Measurements from ENCODE around the gene MEX3D. TPM values are rescaled to one million over a fixed set of nuclear protein-coding genes. Genes with fewer than 3 reads are reported as not detected.
"Not testable (repeated sequence)": the region's sequence is repeated elsewhere in the genome, so short reads cannot be mapped to it uniquely, and the experiment has no call there.

The MEX3D gene
- total RNA-seq, 4 donors from 2014 or later, result 11.6 to 20.0 (median 15.6) TPM

- Histone ChIP-seq H3K9me3 (no peaks in the 10 kb centered on the region), H3K27me3 (no peaks in the 10 kb centered on the region), H3K4me1 (no peaks in the 10 kb centered on the region), H3K4me3 (no peak overlapping the region), H3K27ac (no peak overlapping the region), H3K36me3 (no peaks in the 10 kb centered on the region)
- no peak for TF ChIP-seq POLR2A (IDR thresholded peaks at IDR 0.05)
- no peak for TF ChIP-seq CTCF (IDR thresholded peaks at IDR 0.05)
- DNase-seq, result no peak
Measured at GRCh38 chr19:1534972-1535371, 33.2 kb downstream of the MEX3D start.

GRCh38 chr19:1533510-1534150, 34.5 kb downstream of the MEX3D start:
- TF ChIP-seq POLR2A (IDR thresholded peaks at IDR 0.05), result no peak
- no peak for TF ChIP-seq CTCF (IDR thresholded peaks at IDR 0.05)
- Histone ChIP-seq H3K36me3 (no peaks in the 10 kb centered on the region), H3K27me3 (no peaks in the 10 kb centered on the region), H3K4me3 (no peak overlapping the region), H3K9me3 (no peaks in the 10 kb centered on the region), H3K27ac (no peak overlapping the region), H3K4me1 (no peaks in the 10 kb centered on the region)
- DNase-seq, result no peak

- Histone ChIP-seq H3K36me3 (no peaks in the 10 kb centered on the region), H3K4me1 (no peaks in the 10 kb centered on the region), H3K9me3 (no peaks in the 10 kb centered on the region), H3K27ac (no peak overlapping the region), H3K27me3 (no peaks in the 10 kb centered on the region), H3K4me3 (no peak overlapping the region)
- TF ChIP-seq CTCF (IDR thresholded peaks at IDR 0.05) (no peak), POLR2A (IDR thresholded peaks at IDR 0.05) (no peak)
- no peak for DNase-seq
Measured at GRCh38 chr19:1532003-1532402, 36.1 kb downstream of the MEX3D start.

- H3K27me3 ChIP-seq, result no peaks in the 10 kb centered on the region
- no peak overlapping the region for H3K4me3 ChIP-seq
- H3K9me3 ChIP-seq, result no peaks in the 10 kb centered on the region
- DNase-seq, result no peak
- H3K36me3 ChIP-seq, result no peaks in the 10 kb centered on the region
- no peaks in the 10 kb centered on the region for H3K4me1 ChIP-seq
- TF ChIP-seq CTCF (IDR thresholded peaks at IDR 0.05) (no peak), POLR2A (IDR thresholded peaks at IDR 0.05) (no peak)
- H3K27ac ChIP-seq, result no peak overlapping the region
Measured at GRCh38 chr19:1531587-1531986, 36.5 kb downstream of the MEX3D start.

- not testable (repeated sequence) for H3K4me1 ChIP-seq, H3K27me3 ChIP-seq, DNase-seq, H3K27ac ChIP-seq, H3K4me3 ChIP-seq, H3K36me3 ChIP-seq, H3K9me3 ChIP-seq
Measured at GRCh38 chr19:1530856-1531255, 37.3 kb downstream of the MEX3D start.

- no peaks in the 10 kb centered on the region for H3K9me3 ChIP-seq
- DNase-seq, result no peak
- H3K36me3 ChIP-seq, result no peaks in the 10 kb centered on the region
- H3K27ac ChIP-seq, result no peak overlapping the region
- no peak overlapping the region for H3K4me3 ChIP-seq
- H3K4me1 ChIP-seq, result no peaks in the 10 kb centered on the region
- TF ChIP-seq CTCF (IDR thresholded peaks at IDR 0.05) (no peak), POLR2A (IDR thresholded peaks at IDR 0.05) (no peak)
- H3K27me3 ChIP-seq, result peaks cover 0 to 14% of the 10 kb centered on the region in 2 donors
Measured at GRCh38 chr19:1529430-1529816, 38.7 kb downstream of the MEX3D start.
